GM23338 (cell line): ENCODE results near the gene PGF. TPM values are rescaled to one million over a fixed set of nuclear protein-coding genes. Genes with fewer than 3 reads are reported as not detected.

Experiments used
- ATAC-seq: fragments of 200-7000 bp; cut with Tn5 transposase; 3 replicates; pipeline ENCODE4 v1.9.1; 2020
- DNase-seq: peaks from one replicate; pipeline ENCODE4 v3.0.0-alpha.2; 2015; ENCODE audit warnings: low spot score
- H2AFZ ChIP-seq: fragments of 200-600 bp; sonication (generic); 2 replicates; pipeline ENCODE4 v1.8.0; 2016; ENCODE audit warnings: antibody characterized with exemption, mild to moderate bottlenecking, moderate library complexity
- H3F3A ChIP-seq: fragments of 200-600 bp; sonication (generic); replicated peaks from 2 replicates; pipeline ENCODE4 v1.8.0; 2017; ENCODE audit warnings: antibody characterized with exemption, mixed run types, low read depth
- H3K27ac ChIP-seq: fragments of 200-600 bp; sonication (generic); 2 replicates; pipeline ENCODE4 v1.6.1; 2016; ENCODE audit warnings: low read depth
- H3K27me3 ChIP-seq: fragments of 200-600 bp; sonication (generic); 2 replicates; pipeline ENCODE4 v1.8.0; 2016; ENCODE audit warnings: mild to moderate bottlenecking, mixed run types, moderate library complexity; ENCODE audit not compliant: insufficient read depth
- H3K36me3 ChIP-seq: fragments of 200-600 bp; sonication (generic); 2 replicates; pipeline ENCODE4 v1.8.0; 2016; ENCODE audit warnings: mild to moderate bottlenecking; ENCODE audit not compliant: insufficient read depth
- H3K4me1 ChIP-seq: fragments of 200-600 bp; sonication (generic); 2 replicates; pipeline ENCODE4 v1.8.0; 2016; ENCODE audit warnings: mild to moderate bottlenecking, moderate library complexity; ENCODE audit not compliant: insufficient read depth
- H3K4me2 ChIP-seq: fragments of 200-600 bp; sonication (generic); 2 replicates; pipeline ENCODE4 v1.7.1; 2017; ENCODE audit warnings: mixed run types
- H3K4me3 ChIP-seq: fragments of 200-600 bp; sonication (generic); 2 replicates; pipeline ENCODE4 v1.6.1; 2016; ENCODE audit warnings: mixed run types
- H3K79me2 ChIP-seq: fragments of 200-600 bp; sonication (generic); replicated peaks from 2 replicates; pipeline ENCODE4 v1.8.0; 2017; ENCODE audit warnings: mild to moderate bottlenecking; ENCODE audit not compliant: insufficient read depth
- H3K9me2 ChIP-seq: fragments of 200-600 bp; sonication (generic); 2 replicates; pipeline ENCODE4 v1.8.0; 2017; ENCODE audit not compliant: insufficient read depth
- H4K20me1 ChIP-seq: fragments of 200-600 bp; sonication (generic); replicated peaks from 2 replicates; pipeline ENCODE4 v1.8.0; 2017; ENCODE audit warnings: mild to moderate bottlenecking; ENCODE audit not compliant: insufficient read depth
- H3K27ac Mint-ChIP-seq: 2 replicates; pipeline ENCODE4 v1.8.0; 2020; ENCODE audit warnings: inconsistent platforms, mild to moderate bottlenecking, moderate library complexity, mixed read lengths
- H3K27me3 Mint-ChIP-seq: 3 replicates; pipeline ENCODE4 v1.8.0; 2022; ENCODE audit warnings: low read depth, mild to moderate bottlenecking, moderate library complexity, mixed read lengths, inconsistent platforms; ENCODE audit not compliant: insufficient read depth, poor library complexity
- H3K36me3 Mint-ChIP-seq: 3 replicates; pipeline ENCODE4 v1.8.0; 2021; ENCODE audit warnings: low read depth, mild to moderate bottlenecking, inconsistent platforms, moderate library complexity, mixed read lengths
- H3K4me1 Mint-ChIP-seq: 3 replicates; pipeline ENCODE4 v1.8.0; 2020; ENCODE audit warnings: mild to moderate bottlenecking, inconsistent platforms, mixed read lengths
- H3K4me3 Mint-ChIP-seq: 3 replicates; pipeline ENCODE4 v1.8.0; 2021; ENCODE audit warnings: moderate library complexity, mild to moderate bottlenecking, inconsistent platforms, mixed read lengths
- H3K9me3 Mint-ChIP-seq: 3 replicates; pipeline ENCODE4 v1.8.0; 2020; ENCODE audit warnings: moderate library complexity, mild to moderate bottlenecking, inconsistent platforms, mixed read lengths
- CREB1 ChIP-seq: fragments of 250-450 bp; sonication (Bioruptor Pico); IDR thresholded peaks from 2 replicates; pipeline ENCODE4 v1.5.0; 2020; ENCODE audit warnings: low read depth, mild to moderate bottlenecking, moderate library complexity
- ETS1 ChIP-seq: IDR thresholded peaks from 2 replicates; pipeline ENCODE4 v1.6.1; 2016; ENCODE audit warnings: antibody characterized with exemption
- EZH2 ChIP-seq: fragments of 200-600 bp; sonication (generic); IDR thresholded peaks from one replicate; pipeline ENCODE4 v1.8.0; 2017; ENCODE audit warnings: antibody characterized with exemption, mild to moderate bottlenecking, low read depth; ENCODE audit not compliant: unreplicated experiment
- EZH2phosphoT487 ChIP-seq: fragments of 200-600 bp; sonication (generic); IDR thresholded peaks from one replicate; pipeline ENCODE4 v1.8.1; 2018; ENCODE audit warnings: antibody characterized with exemption; ENCODE audit not compliant: unreplicated experiment
- JUNB ChIP-seq: IDR thresholded peaks from one replicate; pipeline ENCODE4 v1.6.1; 2016; ENCODE audit warnings: antibody characterized with exemption; ENCODE audit not compliant: unreplicated experiment
- NANOG ChIP-seq: IDR thresholded peaks from 2 replicates; pipeline ENCODE4 v1.6.1; 2016; ENCODE audit warnings: antibody characterized with exemption, borderline replicate concordance
- POLR2AphosphoS5 ChIP-seq: IDR thresholded peaks from 2 replicates; pipeline ENCODE4 v1.6.1; 2016; ENCODE audit warnings: antibody characterized with exemption, low read depth
- REST ChIP-seq: IDR thresholded peaks from one replicate; pipeline ENCODE4 v1.6.1; 2018; ENCODE audit warnings: antibody characterized with exemption; ENCODE audit not compliant: unreplicated experiment
- STAT1 ChIP-seq: IDR thresholded peaks from one replicate; pipeline ENCODE4 v1.6.1; 2016; ENCODE audit warnings: antibody characterized with exemption; ENCODE audit not compliant: unreplicated experiment
- ZNF114 ChIP-seq: fragments of 250-450 bp; sonication (Bioruptor Pico); IDR thresholded peaks from 2 replicates; pipeline ENCODE4 v1.5.0; 2020; ENCODE audit warnings: mild to moderate bottlenecking, moderate library complexity
- ZNF331 ChIP-seq: fragments of 250-450 bp; sonication (Bioruptor Pico); IDR thresholded peaks from 2 replicates; pipeline ENCODE4 v1.5.0; 2020; ENCODE audit warnings: low read depth, mild to moderate bottlenecking, moderate library complexity
- ZNF462 ChIP-seq: fragments of 250-450 bp; sonication (Bioruptor Pico); IDR thresholded peaks from 2 replicates; pipeline ENCODE4 v1.5.0; 2020; ENCODE audit warnings: mild to moderate bottlenecking, moderate library complexity
- polyA plus RNA-seq: library from polyadenylated mRNA; unstranded; fragments of >200 nt; fragmentation: Nextera tagmentation; extraction: Ambion mirVana; gene quantifications from 2 replicates; pipeline ENCODE4 v1.2.1, GENCODE V29; 2016
- total RNA-seq: library from RNA; depleted of rRNA; stranded (reverse); fragments of >200 nt; shearing (Covaris generic); gene quantifications from 2 replicates; pipeline ENCODE4 v1.2.3, GENCODE V29; 2014
- TF ChIP-seq, protein P1 (sequence below), 2 experiments: fragments of 200-600 bp in 1 of 2; sonication (generic) in 1 of 2; conservative IDR thresholded peaks; 2 replicates each; pipeline versions ENCODE4 v1.5.1 to v1.6.1; 2016 to 2017; ENCODE audit warnings: antibody characterized with exemption in 2 of 2, low read depth in 2 of 2, mild to moderate bottlenecking in 2 of 2, moderate library complexity in 1 of 2

The PGF gene
- total and polyA plus RNA-seq, 2 experiments from 2014 or later: 2.9 to 6.3 TPM

- Mint-ChIP-seq H3K27ac (no peak overlapping the region), H3K4me3 (peak overlapping the region; percentile 98), H3K36me3 (peaks cover 27% of the 10 kb centered on the region), H3K27me3 (no peaks in the 10 kb centered on the region), H3K4me1 (peaks cover 12% of the 10 kb centered on the region), H3K9me3 (no peaks in the 10 kb centered on the region; the same call in 2 of the 3 replicates)
- peak overlapping the region; percentile 82 for H3K4me2 ChIP-seq
- peak overlapping the region; percentile 88 for H3K4me3 ChIP-seq
- H3K79me2 ChIP-seq: peaks cover 14% of the 10 kb centered on the region
- H3F3A ChIP-seq: peaks cover 5% of the 10 kb centered on the region; the same call in 1 of the 2 replicates
- 0 out of 2 replicates have a peak, but pooled peaks cover 11% of the 10 kb centered on the region for H4K20me1 ChIP-seq
- no peaks in the 10 kb centered on the region for H3K9me2 ChIP-seq
- DNase-seq (no peak), ATAC-seq (no peak)
- H3K36me3 ChIP-seq: peaks cover 10% of the 10 kb centered on the region
- H3K4me1 ChIP-seq: 0 out of 2 replicates have a peak, but pooled peaks cover 5% of the 10 kb centered on the region
- no peaks in the 10 kb centered on the region for H3K27me3 ChIP-seq
- no peak overlapping the region for H3K27ac ChIP-seq
- peak overlapping the region; percentile 88; the same call in 1 of the 2 replicates for H2AFZ ChIP-seq
- TF ChIP-seq ZNF331 (no peak), NANOG (no peak), CREB1 (CRISPR knock-in tag) (no peak), POLR2AphosphoS5 (no peak), ZNF114 (no peak), EZH2phosphoT487 (no peak), REST (no peak), EZH2 (no peak), ZNF462 (no peak), JUNB (no peak), STAT1 (no peak), ETS1 (no peak)
- TF ChIP-seq, protein P1, sequence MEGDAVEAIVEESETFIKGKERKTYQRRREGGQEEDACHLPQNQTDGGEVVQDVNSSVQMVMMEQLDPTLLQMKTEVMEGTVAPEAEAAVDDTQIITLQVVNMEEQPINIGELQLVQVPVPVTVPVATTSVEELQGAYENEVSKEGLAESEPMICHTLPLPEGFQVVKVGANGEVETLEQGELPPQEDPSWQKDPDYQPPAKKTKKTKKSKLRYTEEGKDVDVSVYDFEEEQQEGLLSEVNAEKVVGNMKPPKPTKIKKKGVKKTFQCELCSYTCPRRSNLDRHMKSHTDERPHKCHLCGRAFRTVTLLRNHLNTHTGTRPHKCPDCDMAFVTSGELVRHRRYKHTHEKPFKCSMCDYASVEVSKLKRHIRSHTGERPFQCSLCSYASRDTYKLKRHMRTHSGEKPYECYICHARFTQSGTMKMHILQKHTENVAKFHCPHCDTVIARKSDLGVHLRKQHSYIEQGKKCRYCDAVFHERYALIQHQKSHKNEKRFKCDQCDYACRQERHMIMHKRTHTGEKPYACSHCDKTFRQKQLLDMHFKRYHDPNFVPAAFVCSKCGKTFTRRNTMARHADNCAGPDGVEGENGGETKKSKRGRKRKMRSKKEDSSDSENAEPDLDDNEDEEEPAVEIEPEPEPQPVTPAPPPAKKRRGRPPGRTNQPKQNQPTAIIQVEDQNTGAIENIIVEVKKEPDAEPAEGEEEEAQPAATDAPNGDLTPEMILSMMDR (conservative IDR thresholded peaks at IDR 0.05; ENCODE audit: low read depth in 2 of 2): no peak
Measured at GRCh38 chr14:75001899-75002298, 46.5 kb upstream of the PGF start.
